Mesendoderm (in vitro differentiated cells): ENCODE data around the gene TECPR2. TPM values are rescaled to one million over a fixed set of nuclear protein-coding genes. Genes with fewer than 3 reads are reported as not detected.
"Not testable (repeated sequence)": the region's sequence is repeated elsewhere in the genome, so short reads cannot be mapped to it uniquely, and the experiment has no call there.

ENCODE experiments used
- DNase-seq: peaks from one replicate; pipeline ENCODE4 v3.0.0; 2013
- H2AK5ac ChIP-seq: 2 replicates; pipeline ENCODE4 v1.6.1; 2013; ENCODE audit warnings: low read length, inconsistent platforms
- H2BK120ac ChIP-seq: 2 replicates; pipeline ENCODE4 v1.6.1; 2013; ENCODE audit warnings: low read depth, mild to moderate bottlenecking, low read length, moderate library complexity, mixed read lengths
- H2BK15ac ChIP-seq: replicated peaks from 2 replicates; pipeline ENCODE4 v1.6.1; 2013; ENCODE audit warnings: low read depth, mild to moderate bottlenecking, moderate library complexity
- H2BK5ac ChIP-seq: 2 replicates; pipeline ENCODE4 v1.6.1; 2013; ENCODE audit warnings: low read length, inconsistent platforms
- H3K18ac ChIP-seq: 2 replicates; pipeline ENCODE4 v1.6.1; 2013; ENCODE audit warnings: mild to moderate bottlenecking, low read length, mixed read lengths
- H3K23ac ChIP-seq: one replicate; pipeline ENCODE4 v1.6.1; 2013; ENCODE audit warnings: low read length
- H3K27ac ChIP-seq: 2 replicates; pipeline ENCODE4 v1.5.1; 2013; ENCODE audit warnings: low read depth, mild to moderate bottlenecking, inconsistent platforms, low read length, moderate library complexity
- H3K27me3 ChIP-seq: 2 replicates; pipeline ENCODE4 v1.6.1; 2013; ENCODE audit warnings: low read length, control low read depth, mild to moderate bottlenecking, inconsistent platforms; ENCODE audit not compliant: insufficient read depth, poor library complexity
- H3K36me3 ChIP-seq: 2 replicates; pipeline ENCODE4 v1.6.1; 2013; ENCODE audit warnings: low read length, inconsistent platforms; ENCODE audit not compliant: control insufficient read depth, insufficient read depth
- H3K4ac ChIP-seq: one replicate; pipeline ENCODE4 v1.6.1; 2013; ENCODE audit warnings: low read depth, mild to moderate bottlenecking, low read length, moderate library complexity
- H3K4me1 ChIP-seq: 2 replicates; pipeline ENCODE4 v1.6.1; 2013; ENCODE audit warnings: low read depth, low read length, inconsistent platforms; ENCODE audit not compliant: control insufficient read depth
- H3K4me2 ChIP-seq: 2 replicates; pipeline ENCODE4 v1.6.1; 2013; ENCODE audit warnings: low read length
- H3K4me3 ChIP-seq: 2 replicates; pipeline ENCODE4 v1.5.1; 2013; ENCODE audit warnings: mild to moderate bottlenecking, low read length
- H3K56ac ChIP-seq: one replicate; pipeline ENCODE4 v1.6.1; 2013; ENCODE audit warnings: low read length
- H3K79me1 ChIP-seq: 2 replicates; pipeline ENCODE4 v1.6.1; 2013; ENCODE audit warnings: low read length, inconsistent platforms
- H3K79me2 ChIP-seq: 2 replicates; pipeline ENCODE4 v1.6.1; 2013; ENCODE audit warnings: mild to moderate bottlenecking, low read length; ENCODE audit not compliant: control insufficient read depth, insufficient read depth
- H3K9ac ChIP-seq: 2 replicates; pipeline ENCODE4 v1.6.1; 2013; ENCODE audit warnings: low read length, inconsistent platforms
- H4K5ac ChIP-seq: one replicate; pipeline ENCODE4 v1.6.1; 2013; ENCODE audit warnings: low read length
- H4K8ac ChIP-seq: one replicate; pipeline ENCODE4 v1.6.1; 2013; ENCODE audit warnings: low read depth, mild to moderate bottlenecking, control low read depth, low read length, moderate library complexity
- WGBS: extraction: QIAGEN DNeasy Blood & Tissue Kit; methylation state at CpG from one replicate; pipeline ENCODE4 v1.1.7; 2013; ENCODE audit warnings: low lambda C conversion rate, missing lambda C conversion rate; ENCODE audit not compliant: insufficient coverage; ENCODE audit errors: extremely low coverage; 5-methylcytosine and 5-hydroxymethylcytosine counted together
- small RNA-seq: library from polyadenylated mRNA; stranded (forward); fragments of <200 nt; extraction: miRNeasy Mini kit (QIAGEN cat#:217004); gene quantifications from one replicate; pipeline ENCODE3, GENCODE V24; 2013; ENCODE audit not compliant: insufficient read depth

The TECPR2 gene

DNA sequence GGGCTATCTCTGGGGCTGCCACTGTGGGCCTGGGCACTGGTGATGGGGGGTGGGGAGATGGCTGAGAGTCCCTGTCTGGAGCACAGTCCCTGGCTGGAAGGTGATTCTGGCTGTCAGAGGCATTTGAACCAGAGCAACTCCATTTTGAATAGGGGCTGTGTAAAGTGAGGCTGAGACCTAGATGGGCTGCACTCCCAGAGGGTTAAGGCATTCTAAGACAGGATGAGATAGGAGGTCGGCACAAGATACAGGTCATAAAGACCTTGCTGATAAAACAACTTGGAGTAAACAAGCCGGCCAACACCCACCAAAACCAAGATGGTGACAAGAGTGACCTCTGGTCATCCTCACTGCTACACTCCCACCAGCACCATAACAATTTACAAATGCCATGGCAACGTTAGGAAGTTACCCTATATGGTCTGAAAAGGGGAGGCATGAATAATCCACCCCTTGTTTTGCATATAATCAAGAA lies 188.2 kb downstream of the TECPR2 start:
- not testable (repeated sequence) for H4K8ac ChIP-seq, H3K9ac ChIP-seq, H3K79me1 ChIP-seq, H3K18ac ChIP-seq, H3K56ac ChIP-seq, H3K4me3 ChIP-seq, H3K27ac ChIP-seq, H2BK15ac ChIP-seq, H3K4ac ChIP-seq, H3K4me2 ChIP-seq, H3K4me1 ChIP-seq, H2BK5ac ChIP-seq, H2AK5ac ChIP-seq, H2BK120ac ChIP-seq, H3K36me3 ChIP-seq, DNase-seq, H3K79me2 ChIP-seq, H3K23ac ChIP-seq, H4K5ac ChIP-seq, H3K27me3 ChIP-seq
- no CpG with 5 or more reads among the region's 3 CpGs for WGBS

Small RNA genes within 50 kb of the gene (small RNA-seq; reads per million reads assigned to genes)
- not detected for gene MIR4309
